PC-9 (cell line): ENCODE measurements around the gene CXXC5. TPM values are rescaled to one million over a fixed set of nuclear protein-coding genes. Genes with fewer than 3 reads are reported as not detected.

Source experiments
- BruUV-seq: library from RNA; stranded (reverse); fragments of 400-500 nt; replicated peaks from 2 replicates; lab custom pipeline; 2021; lab: Mats Ljungman, UMichigan
- CTCF ChIA-PET: fragments of 300-600 bp; sonication (Branson Sonifier 250); formaldehyde crosslinking; loops from one replicate; lab custom pipeline; 2022; ENCODE audit warnings: antibody characterized with exemption; lab: Charles Lee
- POLR2A ChIA-PET: fragments of 300-600 bp; sonication (Branson Sonifier 250); formaldehyde crosslinking; loops from one replicate; lab custom pipeline; 2022; ENCODE audit warnings: antibody characterized with exemption; ENCODE audit not compliant: unreplicated experiment; lab: Charles Lee
- DNase-seq, 2 experiments: peaks; one replicate each; pipeline versions ENCODE4 v3.0.0 to v3.0.0-alpha.2; 2015 to 2022; ENCODE audit warnings: mixed read lengths in 1 of 2
- H2AFZ ChIP-seq: fragments of 200-600 bp; sonication (generic); 2 replicates; pipeline ENCODE4 v1.8.1; 2017; ENCODE audit warnings: antibody characterized with exemption
- H3F3A ChIP-seq: fragments of 200-600 bp; sonication (generic); 2 replicates; pipeline ENCODE4 v1.8.1; 2017; ENCODE audit warnings: antibody characterized with exemption, mild to moderate bottlenecking, low read depth; ENCODE audit not compliant: insufficient read depth
- H3K27ac ChIP-seq: fragments of 200-600 bp; sonication (generic); 2 replicates; pipeline ENCODE4 v1.6.1; 2016; ENCODE audit warnings: mixed run types
- H3K27me3 ChIP-seq: fragments of 200-600 bp; sonication (generic); 2 replicates; pipeline ENCODE4 v1.6.1; 2016; ENCODE audit warnings: low read depth, mixed run types; ENCODE audit not compliant: insufficient read depth
- H3K36me3 ChIP-seq: fragments of 200-600 bp; sonication (generic); 2 replicates; pipeline ENCODE4 v1.6.1; 2016; ENCODE audit warnings: low read depth, mixed run types
- H3K4me1 ChIP-seq: fragments of 200-600 bp; sonication (generic); replicated peaks from 2 replicates; pipeline ENCODE4 v1.6.1; 2016; ENCODE audit warnings: mixed run types; ENCODE audit not compliant: insufficient read depth
- H3K4me2 ChIP-seq: fragments of 200-600 bp; sonication (generic); 2 replicates; pipeline ENCODE4 v1.6.1; 2017; ENCODE audit warnings: mixed run types
- H3K4me3 ChIP-seq: fragments of 200-600 bp; sonication (generic); 2 replicates; pipeline ENCODE4 v1.6.1; 2016; ENCODE audit warnings: mixed run types
- H3K79me2 ChIP-seq: fragments of 200-600 bp; sonication (generic); 2 replicates; pipeline ENCODE4 v1.6.1; 2017; ENCODE audit warnings: low read depth, mixed run types
- H3K9me2 ChIP-seq: fragments of 200-600 bp; sonication (generic); 2 replicates; pipeline ENCODE4 v1.8.1; 2017; ENCODE audit warnings: mild to moderate bottlenecking; ENCODE audit not compliant: insufficient read depth
- H3K9me3 ChIP-seq: fragments of 200-600 bp; sonication (generic); 2 replicates; pipeline ENCODE4 v1.8.1; 2016; ENCODE audit warnings: low read depth; ENCODE audit not compliant: insufficient read depth
- H4K20me1 ChIP-seq: fragments of 200-600 bp; sonication (generic); 2 replicates; pipeline ENCODE4 v1.8.1; 2017; ENCODE audit not compliant: insufficient read depth
- EZH2 ChIP-seq: fragments of 200-600 bp; sonication (generic); IDR thresholded peaks from 2 replicates; pipeline ENCODE4 v1.8.0; 2017; ENCODE audit warnings: antibody characterized with exemption, low read depth
- intact Hi-C: fragments of 100-400 bp; cut with micrococcal nuclease; formaldehyde crosslinking; loops from one replicate; pipeline ENCODE4 v1.10.0; 2022; ENCODE audit not compliant: unreplicated experiment
- total RNA-seq: library from RNA; stranded (reverse); gene quantifications from 2 replicates; pipeline ENCODE4 v1.2.3, GENCODE V29; 2021
- TF ChIP-seq, protein P1 (sequence below): fragments of 200-600 bp; sonication (generic); conservative IDR thresholded peaks from 2 replicates; pipeline ENCODE4 v1.6.1; 2017; ENCODE audit warnings: mixed run types, antibody characterized with exemption, mild to moderate bottlenecking, moderate library complexity

CXXC5 gene
- total RNA-seq, 1 experiment from 2014 or later = 59.9 TPM

DNA sequence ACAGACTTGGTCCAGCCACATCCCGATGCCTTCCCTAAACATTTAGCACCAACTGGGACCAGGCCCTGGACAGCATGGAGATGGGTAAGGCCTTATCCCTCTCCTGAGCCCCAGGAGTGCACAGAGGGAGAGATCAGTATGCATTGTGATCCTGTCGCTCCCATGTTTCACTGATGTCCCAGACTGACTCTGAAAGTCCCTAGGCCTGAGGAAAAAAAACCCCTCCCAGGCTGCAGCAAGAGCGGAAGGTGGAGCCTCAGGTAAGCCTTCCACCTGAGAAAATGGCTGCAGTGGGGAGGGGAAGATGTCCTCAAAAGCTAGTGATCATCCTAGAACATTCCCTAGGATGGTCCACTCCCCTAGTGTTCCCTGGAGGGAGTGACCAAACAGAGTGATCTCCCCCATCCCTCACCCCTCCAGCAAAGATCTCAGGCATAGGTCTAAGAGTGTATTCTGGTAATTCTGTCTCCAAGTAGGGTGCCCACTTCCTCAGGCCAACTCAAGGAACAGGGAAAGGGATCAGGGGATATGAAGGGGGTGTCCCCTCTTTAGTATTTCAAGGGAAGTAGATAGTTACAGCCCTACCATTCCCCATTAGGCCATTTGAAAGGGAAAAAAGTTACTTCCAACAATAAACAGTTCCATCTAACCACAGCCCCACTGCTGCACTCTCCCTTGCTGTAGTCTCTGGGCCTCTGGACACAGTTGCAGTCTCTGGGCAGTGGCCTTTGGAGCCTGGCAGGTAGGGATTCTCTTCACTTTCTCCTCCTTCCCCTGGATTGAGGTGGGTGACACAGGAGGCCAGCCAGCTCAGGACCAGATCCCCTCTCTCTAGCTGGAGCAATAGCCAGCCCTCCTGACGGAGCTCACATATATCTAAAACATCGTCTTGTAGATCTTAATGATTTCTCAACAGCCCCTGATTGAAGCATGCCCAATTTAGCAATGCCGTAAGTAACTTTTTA, 6.8 kb upstream of the CXXC5 start:
- ChIA-PET CTCF (interaction anchor here (0.6 to 0.9 kb wide), 3 partner anchors 69 to 134 kb away, joined by 3 to 4 read pairs (median 3); no protein-coding TSS in a partner anchor), POLR2A (interaction anchor here (0.5 kb wide), 1 partner anchor 13 kb away, joined by 3 read pairs; no protein-coding TSS in a partner anchor)
- H3K27ac ChIP-seq = no peak overlapping the region
- H3K9me3 ChIP-seq = no peaks in the 10 kb centered on the region
- H3K9me2 ChIP-seq = no peaks in the 10 kb centered on the region
- peaks cover 51% of the 10 kb centered on the region for H3F3A ChIP-seq
- no peak for TF ChIP-seq EZH2
- TF ChIP-seq, protein P1, sequence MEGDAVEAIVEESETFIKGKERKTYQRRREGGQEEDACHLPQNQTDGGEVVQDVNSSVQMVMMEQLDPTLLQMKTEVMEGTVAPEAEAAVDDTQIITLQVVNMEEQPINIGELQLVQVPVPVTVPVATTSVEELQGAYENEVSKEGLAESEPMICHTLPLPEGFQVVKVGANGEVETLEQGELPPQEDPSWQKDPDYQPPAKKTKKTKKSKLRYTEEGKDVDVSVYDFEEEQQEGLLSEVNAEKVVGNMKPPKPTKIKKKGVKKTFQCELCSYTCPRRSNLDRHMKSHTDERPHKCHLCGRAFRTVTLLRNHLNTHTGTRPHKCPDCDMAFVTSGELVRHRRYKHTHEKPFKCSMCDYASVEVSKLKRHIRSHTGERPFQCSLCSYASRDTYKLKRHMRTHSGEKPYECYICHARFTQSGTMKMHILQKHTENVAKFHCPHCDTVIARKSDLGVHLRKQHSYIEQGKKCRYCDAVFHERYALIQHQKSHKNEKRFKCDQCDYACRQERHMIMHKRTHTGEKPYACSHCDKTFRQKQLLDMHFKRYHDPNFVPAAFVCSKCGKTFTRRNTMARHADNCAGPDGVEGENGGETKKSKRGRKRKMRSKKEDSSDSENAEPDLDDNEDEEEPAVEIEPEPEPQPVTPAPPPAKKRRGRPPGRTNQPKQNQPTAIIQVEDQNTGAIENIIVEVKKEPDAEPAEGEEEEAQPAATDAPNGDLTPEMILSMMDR = no peak
- H4K20me1 ChIP-seq = no peaks in the 10 kb centered on the region
- H3K4me3 ChIP-seq = no peak overlapping the region
- H3K79me2 ChIP-seq = no peaks in the 10 kb centered on the region
- peaks cover 90% of the 10 kb centered on the region for H3K4me1 ChIP-seq
- intact Hi-C loops = loop anchor here (1.0 to 2.0 kb wide), 2 partner anchors 19 to 142 kb away; no protein-coding TSS in a partner anchor
- H3K36me3 ChIP-seq = no peaks in the 10 kb centered on the region
- no TSS peak for BruUV-seq
- DNase-seq = no peak
- no peaks in the 10 kb centered on the region for H3K27me3 ChIP-seq
- H2AFZ ChIP-seq = no peak overlapping the region
- peak overlapping the region; percentile 4 for H3K4me2 ChIP-seq

DNA sequence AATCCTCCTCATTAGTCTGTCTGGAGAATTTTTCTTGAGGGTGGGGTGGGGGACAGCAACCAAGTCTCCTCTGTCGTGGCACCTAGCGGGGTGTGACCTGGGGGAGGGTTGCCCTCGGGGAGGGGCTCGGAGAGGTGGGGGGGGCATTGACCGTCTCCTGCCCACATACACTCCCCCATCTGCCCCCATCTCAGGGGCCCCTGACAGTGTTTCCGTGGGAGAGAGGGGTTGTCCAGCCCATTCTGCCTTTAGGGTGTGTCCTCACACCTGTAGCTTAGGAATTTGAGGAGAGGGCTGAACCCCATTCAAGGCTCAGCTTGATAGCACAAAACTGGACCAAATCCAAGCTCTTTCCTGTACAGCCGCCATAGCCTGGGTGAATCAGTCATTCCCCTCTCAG, 5.9 kb upstream of the CXXC5 start:
- Histone ChIP-seq H3K27me3 (no peaks in the 10 kb centered on the region), H3K9me2 (no peaks in the 10 kb centered on the region), H3K36me3 (no peaks in the 10 kb centered on the region), H2AFZ (no peak overlapping the region), H3K9me3 (no peaks in the 10 kb centered on the region), H3K4me2 (peak overlapping the region; percentile 81), H3K4me3 (no peak overlapping the region), H3K79me2 (no peaks in the 10 kb centered on the region), H4K20me1 (no peaks in the 10 kb centered on the region), H3K4me1 (peaks cover 84% of the 10 kb centered on the region), H3K27ac (peak overlapping the region; percentile 57), H3F3A (peaks cover 45% of the 10 kb centered on the region)
- ChIA-PET POLR2A (interaction anchor here (0.5 kb wide), 1 partner anchor 13 kb away, joined by 3 read pairs; no protein-coding TSS in a partner anchor), CTCF (interaction anchor here (0.9 kb wide), 1 partner anchor 133 kb away, joined by 4 read pairs; no protein-coding TSS in a partner anchor)
- peak in 1 of 2 experiments; percentile 34 for DNase-seq
- no peak for TF ChIP-seq EZH2
- TF ChIP-seq, protein P1 = no peak
- no TSS peak for BruUV-seq
- intact Hi-C loops = loop anchor here (2.0 kb wide), 1 partner anchor 19 kb away; no protein-coding TSS in a partner anchor
